Activated CD4-positive, alpha-beta memory T cell treated with anti-CD3 and anti-CD28 coated beads, Interleukin-2, amount 10 ng/mL, durations not matched to agents 7 days and 5 days (primary cell): ENCODE results near the gene SAMSN1. TPM values are rescaled to one million over a fixed set of nuclear protein-coding genes. Genes with fewer than 3 reads are reported as not detected.
"Not testable (repeated sequence)": the region's sequence is repeated elsewhere in the genome, so short reads cannot be mapped to it uniquely, and the experiment has no call there.

Source experiments
- CTCF ChIA-PET: fragments of 350-600 bp; sonication (Branson Sonifier 250); formaldehyde crosslinking; loops from one replicate; lab custom pipeline; 2021; ENCODE audit warnings: antibody characterized with exemption, inconsistent platforms; lab: Charles Lee
- POLR2A ChIA-PET: fragments of 350-600 bp; sonication (Branson Sonifier 250); formaldehyde crosslinking; loops from one replicate; lab custom pipeline; 2021; ENCODE audit warnings: antibody characterized with exemption; lab: Charles Lee
- DNase-seq: peaks from one replicate; pipeline ENCODE4 v3.0.0-alpha.2; 2020
- H3K27ac Mint-ChIP-seq: one replicate; pipeline ENCODE4 v1.8.0; 2021; ENCODE audit warnings: mild to moderate bottlenecking, mixed read lengths
- H3K27me3 Mint-ChIP-seq: one replicate; pipeline ENCODE4 v1.8.0; 2021; ENCODE audit warnings: mixed read lengths
- H3K36me3 Mint-ChIP-seq: one replicate; pipeline ENCODE4 v1.8.0; 2021; ENCODE audit warnings: low read depth, mixed read lengths
- H3K4me1 Mint-ChIP-seq: one replicate; pipeline ENCODE4 v1.8.0; 2021; ENCODE audit warnings: mixed read lengths
- H3K4me3 Mint-ChIP-seq: one replicate; pipeline ENCODE4 v1.8.0; 2021; ENCODE audit warnings: mild to moderate bottlenecking, mixed read lengths
- H3K9me3 Mint-ChIP-seq: one replicate; pipeline ENCODE4 v1.8.0; 2021; ENCODE audit warnings: mixed read lengths
- total RNA-seq, 2 experiments: library from RNA; stranded (reverse); gene quantifications; one replicate each; pipeline ENCODE4 v1.2.3, GENCODE V29; 2021

Gene SAMSN1
- total RNA-seq, 2 experiments from 2014 or later: 87.1 to 91.0 TPM

GRCh38 chr21:14526199-14526598 is 19.9 kb downstream of the SAMSN1 start:
- Mint-ChIP-seq H3K4me1 (peaks cover 75% of the 10 kb centered on the region), H3K27me3 (no peaks in the 10 kb centered on the region), H3K9me3 (no peaks in the 10 kb centered on the region), H3K36me3 (peaks cover 45% of the 10 kb centered on the region), H3K27ac (peak overlapping the region; percentile 79), H3K4me3 (peak overlapping the region; percentile 68)
- no peak for DNase-seq
- POLR2A ChIA-PET: interaction anchor here (0.7 to 16.2 kb wide), 8 partner anchors 8 to 144 kb away, joined by 3 to 196 read pairs (median 5); partner anchors contain the start of gene SAMSN1
- CTCF ChIA-PET: interaction anchor here (1.1 to 3.1 kb wide), 2 partner anchors 68 to 211 kb away, joined by 3 to 11 read pairs; no protein-coding TSS in a partner anchor

GRCh38 chr21:14523234-14523633 is 22.9 kb downstream of the SAMSN1 start:
- Mint-ChIP-seq H3K36me3 (peaks cover 52% of the 10 kb centered on the region), H3K27me3 (no peaks in the 10 kb centered on the region), H3K9me3 (no peaks in the 10 kb centered on the region), H3K4me3 (peak overlapping the region; percentile 60), H3K4me1 (peaks cover 66% of the 10 kb centered on the region), H3K27ac (peak overlapping the region; percentile 75)
- peak; percentile 59 for DNase-seq
- ChIA-PET CTCF (interaction anchor here (1.3 to 2.4 kb wide), 4 partner anchors 18 to 215 kb away, joined by 3 to 11 read pairs (median 6); no protein-coding TSS in a partner anchor), POLR2A (interaction anchor here (0.9 to 16.2 kb wide), 11 partner anchors 10 to 155 kb away, joined by 3 to 196 read pairs (median 4); partner anchors contain the start of gene SAMSN1)

GRCh38 chr21:14522736-14523135 is 23.4 kb downstream of the SAMSN1 start:
- Mint-ChIP-seq H3K4me3 (no peak overlapping the region), H3K27me3 (no peaks in the 10 kb centered on the region), H3K27ac (no peak overlapping the region), H3K9me3 (no peaks in the 10 kb centered on the region), H3K4me1 (peaks cover 68% of the 10 kb centered on the region), H3K36me3 (peaks cover 57% of the 10 kb centered on the region)
- no peak for DNase-seq
- CTCF ChIA-PET: interaction anchor here (1.7 to 2.1 kb wide), 2 partner anchors 19 to 214 kb away, joined by 5 to 7 read pairs; no protein-coding TSS in a partner anchor
- POLR2A ChIA-PET: interaction anchor here (0.9 to 16.2 kb wide), 9 partner anchors 9 to 155 kb away, joined by 3 to 196 read pairs (median 4); partner anchors contain the start of gene SAMSN1

GRCh38 chr21:14520535-14520934 is 25.6 kb downstream of the SAMSN1 start:
- DNase-seq: no peak
- Mint-ChIP-seq H3K4me1 (peaks cover 57% of the 10 kb centered on the region), H3K27ac (peak overlapping the region; percentile 34), H3K27me3 (no peaks in the 10 kb centered on the region), H3K9me3 (peaks cover 2% of the 10 kb centered on the region), H3K4me3 (peak overlapping the region; percentile 24), H3K36me3 (peaks cover 72% of the 10 kb centered on the region)
- POLR2A ChIA-PET: interaction anchor here (1.2 to 16.2 kb wide), 3 partner anchors 14 to 67 kb away, joined by 6 to 196 read pairs (median 13); partner anchors contain the start of gene SAMSN1
- CTCF ChIA-PET: no interaction called here

DNA sequence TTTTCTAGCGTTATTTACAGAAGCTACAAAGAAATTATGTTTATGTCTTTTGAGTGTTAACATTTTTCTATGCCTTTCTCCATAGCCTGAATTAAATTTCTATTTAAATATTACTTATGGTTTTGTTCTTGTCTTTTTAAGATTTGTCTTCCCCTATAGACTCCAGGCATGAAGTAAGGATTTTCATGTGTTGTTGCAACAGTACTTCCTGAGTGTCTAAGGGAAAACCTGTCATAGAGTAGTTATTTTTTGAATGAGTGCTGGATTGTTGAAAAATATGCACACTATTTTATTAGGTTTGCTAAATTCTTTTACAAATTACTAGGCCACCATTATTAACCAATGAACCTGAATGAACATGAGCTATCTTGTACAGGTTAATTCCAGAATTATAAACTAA is 27.1 kb downstream of the SAMSN1 start:
- Mint-ChIP-seq H3K4me1 (peaks cover 53% of the 10 kb centered on the region), H3K9me3 (peaks cover 5% of the 10 kb centered on the region), H3K27me3 (no peaks in the 10 kb centered on the region), H3K36me3 (peaks cover 79% of the 10 kb centered on the region), H3K27ac (no peak overlapping the region), H3K4me3 (no peak overlapping the region)
- CTCF ChIA-PET: no interaction called here
- DNase-seq: no peak
- POLR2A ChIA-PET: interaction anchor here (3.7 kb wide), 1 partner anchor 15 kb away, joined by 13 read pairs; no protein-coding TSS in a partner anchor

DNA sequence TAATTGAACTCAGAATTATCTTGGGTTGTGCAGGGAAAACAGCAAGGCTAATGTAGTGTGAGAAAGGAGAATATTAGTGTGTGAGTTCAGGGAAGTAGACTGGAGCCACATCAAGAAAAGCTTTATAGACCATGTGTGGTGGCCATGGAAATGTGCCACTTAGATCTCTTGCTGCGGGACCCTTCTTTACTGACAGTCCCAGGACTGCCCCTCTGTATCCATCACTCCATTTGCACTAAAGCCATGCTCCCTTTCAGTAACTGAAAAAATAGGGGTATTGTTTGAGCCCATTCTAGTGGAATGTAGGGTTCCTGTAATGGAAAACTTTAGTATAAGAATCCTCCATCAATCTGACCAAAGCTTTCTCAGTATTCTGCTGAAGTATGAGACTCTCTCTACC is 32.3 kb downstream of the SAMSN1 start:
- H3K27ac Mint-ChIP-seq: no peak overlapping the region
- POLR2A ChIA-PET: interaction anchor here (0.7 to 1.2 kb wide), 3 partner anchors 9 to 15 kb away, joined by 3 to 4 read pairs (median 3); no protein-coding TSS in a partner anchor
- no peak overlapping the region for H3K4me3 Mint-ChIP-seq
- H3K27me3 Mint-ChIP-seq: no peaks in the 10 kb centered on the region
- H3K36me3 Mint-ChIP-seq: peaks cover 95% of the 10 kb centered on the region
- CTCF ChIA-PET: no interaction called here
- peaks cover 8% of the 10 kb centered on the region for H3K9me3 Mint-ChIP-seq
- no peak for DNase-seq
- H3K4me1 Mint-ChIP-seq: peaks cover 27% of the 10 kb centered on the region

DNA sequence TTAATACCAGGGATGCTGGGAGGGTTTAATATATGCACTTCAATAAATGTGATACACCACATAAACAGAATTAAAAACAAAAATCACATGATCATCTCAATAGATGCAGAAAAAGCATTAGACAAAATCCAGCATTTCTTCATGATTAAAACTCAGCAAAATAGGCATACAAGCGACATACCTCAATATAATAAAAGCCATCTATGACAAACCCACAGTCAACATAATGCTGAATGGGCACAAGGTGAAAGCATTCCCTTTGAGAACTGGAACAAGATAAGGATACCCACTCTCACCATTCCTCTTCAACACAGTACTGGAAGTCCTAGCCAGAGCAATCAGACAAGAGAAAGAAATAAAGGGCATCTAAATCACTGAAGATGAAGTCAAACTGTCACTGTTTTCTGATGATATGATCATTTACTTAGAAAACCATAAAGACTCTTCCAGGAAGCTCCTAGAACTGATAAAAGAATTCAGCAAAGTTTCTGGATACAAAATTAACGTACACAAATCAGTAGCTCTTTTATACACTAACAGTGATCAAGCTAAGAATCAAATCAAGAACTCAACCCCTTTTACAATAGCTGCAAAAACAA is 39.2 kb downstream of the SAMSN1 start:
- Mint-ChIP-seq H3K9me3 (peaks cover 19% of the 10 kb centered on the region), H3K36me3 (peaks cover 97% of the 10 kb centered on the region), H3K4me1 (peaks cover 46% of the 10 kb centered on the region)
- DNase-seq, H3K4me3 Mint-ChIP-seq, H3K27me3 Mint-ChIP-seq, H3K27ac Mint-ChIP-seq, CTCF ChIA-PET: not testable (repeated sequence)
- POLR2A ChIA-PET: interaction anchor here (1.5 kb wide), 1 partner anchor 15 kb away, joined by 3 read pairs; no protein-coding TSS in a partner anchor

GRCh38 chr21:14500873-14501272 is 45.2 kb downstream of the SAMSN1 start:
- H3K36me3 Mint-ChIP-seq: peaks cover 89% of the 10 kb centered on the region
- no peak overlapping the region for H3K27ac Mint-ChIP-seq
- ChIA-PET CTCF (no interaction called here), POLR2A (interaction anchor here (1.0 kb wide), 1 partner anchor 26 kb away, joined by 3 read pairs; no protein-coding TSS in a partner anchor)
- no peaks in the 10 kb centered on the region for H3K27me3 Mint-ChIP-seq
- no peak for DNase-seq
- H3K9me3 Mint-ChIP-seq: peaks cover 7% of the 10 kb centered on the region
- no peak overlapping the region for H3K4me3 Mint-ChIP-seq
- peaks cover 20% of the 10 kb centered on the region for H3K4me1 Mint-ChIP-seq

GRCh38 chr21:14499316-14499715 is 46.8 kb downstream of the SAMSN1 start:
- no peak for DNase-seq
- H3K4me3 Mint-ChIP-seq: no peak overlapping the region
- ChIA-PET POLR2A (interaction anchor here (0.6 kb wide), 1 partner anchor 15 kb away, joined by 3 read pairs; no protein-coding TSS in a partner anchor), CTCF (no interaction called here)
- no peak overlapping the region for H3K27ac Mint-ChIP-seq
- H3K27me3 Mint-ChIP-seq: no peaks in the 10 kb centered on the region
- H3K4me1 Mint-ChIP-seq: peaks cover 10% of the 10 kb centered on the region
- peaks cover 5% of the 10 kb centered on the region for H3K9me3 Mint-ChIP-seq
- peaks cover 89% of the 10 kb centered on the region for H3K36me3 Mint-ChIP-seq

- Mint-ChIP-seq H3K27ac (no peak overlapping the region), H3K9me3 (peaks cover 8% of the 10 kb centered on the region), H3K36me3 (peaks cover 89% of the 10 kb centered on the region), H3K4me1 (peaks cover 5% of the 10 kb centered on the region), H3K4me3 (no peak overlapping the region), H3K27me3 (no peaks in the 10 kb centered on the region)
- DNase-seq: no peak
- CTCF ChIA-PET: interaction anchor here (0.6 kb wide), 1 partner anchor 16 kb away, joined by 4 read pairs; no protein-coding TSS in a partner anchor
- POLR2A ChIA-PET: no interaction called here
These were observed 48.3 kb downstream of the SAMSN1 start for GRCh38 chr21:14497825-14498224.

- no peak for DNase-seq
- CTCF ChIA-PET: no interaction called here
These were observed 51.0 kb downstream of the SAMSN1 start for GRCh38 chr21:14495075-14495474.

GRCh38 chr21:14494181-14494580 is 51.9 kb downstream of the SAMSN1 start:
- H3K27ac Mint-ChIP-seq: not testable (repeated sequence)

More at GRCh38 chr21:14495075-14495474, 51.0 kb downstream of the SAMSN1 start:
- H3K4me3 Mint-ChIP-seq: no peak overlapping the region
- H3K27ac Mint-ChIP-seq: no peak overlapping the region
- POLR2A ChIA-PET: interaction anchor here (1.1 kb wide), 1 partner anchor 47 kb away, joined by 3 read pairs; no protein-coding TSS in a partner anchor
- H3K9me3 Mint-ChIP-seq: peaks cover 8% of the 10 kb centered on the region
- H3K27me3 Mint-ChIP-seq: no peaks in the 10 kb centered on the region
- peaks cover 88% of the 10 kb centered on the region for H3K36me3 Mint-ChIP-seq
- H3K4me1 Mint-ChIP-seq: peaks cover 19% of the 10 kb centered on the region

DNA sequence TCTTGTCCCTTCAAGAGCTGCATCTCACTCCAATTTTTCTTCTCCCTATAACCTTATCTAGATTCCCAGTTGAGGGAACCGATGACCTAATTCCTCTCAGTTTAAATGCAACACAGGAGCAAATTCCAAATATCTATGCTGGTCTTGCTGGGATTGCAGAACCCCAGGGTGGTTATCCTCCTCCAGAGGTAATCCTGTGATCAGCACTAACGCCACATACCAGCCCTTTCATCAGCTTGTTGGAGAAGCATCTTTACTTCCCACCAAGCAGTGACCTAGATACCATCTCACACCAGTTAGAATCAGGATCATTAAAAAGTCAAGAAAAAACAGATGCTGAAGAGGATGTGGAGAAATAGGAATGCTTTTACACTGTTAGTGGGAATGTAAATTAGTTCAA is 52.4 kb downstream of the SAMSN1 start:
- H3K27me3 Mint-ChIP-seq: no peaks in the 10 kb centered on the region
- POLR2A ChIA-PET: no interaction called here
- CTCF ChIA-PET: no interaction called here

More at GRCh38 chr21:14494181-14494580, 51.9 kb downstream of the SAMSN1 start:
- Mint-ChIP-seq H3K4me1 (peaks cover 19% of the 10 kb centered on the region), H3K36me3 (peaks cover 81% of the 10 kb centered on the region)
- DNase-seq, CTCF ChIA-PET, H3K4me3 Mint-ChIP-seq, POLR2A ChIA-PET, H3K9me3 Mint-ChIP-seq, H3K27me3 Mint-ChIP-seq: not testable (repeated sequence)

More for the DNA sequence above, 52.4 kb downstream of the SAMSN1 start:
- H3K9me3 Mint-ChIP-seq: peaks cover 8% of the 10 kb centered on the region
- no peak overlapping the region for H3K27ac Mint-ChIP-seq
- DNase-seq: no peak
- H3K36me3 Mint-ChIP-seq: peaks cover 81% of the 10 kb centered on the region
- H3K4me3 Mint-ChIP-seq: no peak overlapping the region
- H3K4me1 Mint-ChIP-seq: peaks cover 22% of the 10 kb centered on the region
